ENCODE measurements around the gene APOBEC4. TPM values are rescaled to one million over a fixed set of nuclear protein-coding genes. Genes with fewer than 3 reads are reported as not detected.

The APOBEC4 gene
- total and polyA plus RNA-seq, 2 experiments from 2014 or later, result not detected

GRCh38 chr1:183696981-183697380, 43.9 kb upstream of the APOBEC4 start:
- no peak overlapping the region for H3K4me3 ChIP-seq
- no peaks in the 10 kb centered on the region for H3K36me3 ChIP-seq
- H3K4me1 ChIP-seq (ENCODE audit: low read depth), result peaks cover 73% of the 10 kb centered on the region
- no peak for DNase-seq (ENCODE audit: low read depth in 1 of 2, low spot score in 1 of 2)
- no peak for TF ChIP-seq CTCF (IDR thresholded peaks at IDR 0.05; ENCODE audit: low read depth, low read length)
- no peaks in the 10 kb centered on the region for H3K27me3 ChIP-seq
- H3K27ac ChIP-seq, result peak overlapping the region; percentile 48
- no peaks in the 10 kb centered on the region for H3K9me3 ChIP-seq (ENCODE audit: low read depth)

GRCh38 chr1:183694755-183695154, 41.6 kb upstream of the APOBEC4 start:
- no peaks in the 10 kb centered on the region for H3K9me3 ChIP-seq (ENCODE audit: low read depth)
- no peak overlapping the region for H3K4me3 ChIP-seq
- H3K36me3 ChIP-seq, result no peaks in the 10 kb centered on the region
- peaks cover 92% of the 10 kb centered on the region for H3K4me1 ChIP-seq (ENCODE audit: low read depth)
- TF ChIP-seq CTCF (IDR thresholded peaks at IDR 0.05; ENCODE audit: low read depth, low read length), result no peak
- H3K27me3 ChIP-seq, result no peaks in the 10 kb centered on the region
- H3K27ac ChIP-seq, result peak overlapping the region; percentile 84
- peak in 1 of 2 donors; percentile 40 for DNase-seq (ENCODE audit: low read depth in 1 of 2, low spot score in 1 of 2)

GRCh38 chr1:183694066-183694465, 41.0 kb upstream of the APOBEC4 start:
- TF ChIP-seq CTCF (IDR thresholded peaks at IDR 0.05; ENCODE audit: low read depth, low read length), result no peak
- DNase-seq (ENCODE audit: low read depth in 1 of 2, low spot score in 1 of 2), result peak; percentile 25 to 36
- Histone ChIP-seq H3K27ac (peak overlapping the region; percentile 84), H3K4me3 (no peak overlapping the region), H3K27me3 (no peaks in the 10 kb centered on the region), H3K36me3 (no peaks in the 10 kb centered on the region), H3K9me3 (ENCODE audit: low read depth) (no peaks in the 10 kb centered on the region), H3K4me1 (ENCODE audit: low read depth) (peaks cover 91% of the 10 kb centered on the region)

- no peak for TF ChIP-seq CTCF (IDR thresholded peaks at IDR 0.05; ENCODE audit: low read depth, low read length)
- H3K9me3 ChIP-seq (ENCODE audit: low read depth), result no peaks in the 10 kb centered on the region
- DNase-seq (ENCODE audit: low read depth in 1 of 2, low spot score in 1 of 2), result no peak
- H3K27me3 ChIP-seq, result no peaks in the 10 kb centered on the region
- peaks cover 87% of the 10 kb centered on the region for H3K4me1 ChIP-seq (ENCODE audit: low read depth)
- peak overlapping the region; percentile 84 for H3K27ac ChIP-seq
- no peak overlapping the region for H3K4me3 ChIP-seq
- no peaks in the 10 kb centered on the region for H3K36me3 ChIP-seq
Measured at GRCh38 chr1:183693521-183693920, 40.4 kb upstream of the APOBEC4 start.

GRCh38 chr1:183689762-183690204, 36.7 kb upstream of the APOBEC4 start:
- Histone ChIP-seq H3K36me3 (no peaks in the 10 kb centered on the region), H3K4me1 (ENCODE audit: low read depth) (peaks cover 61% of the 10 kb centered on the region), H3K27ac (no peak overlapping the region), H3K27me3 (no peaks in the 10 kb centered on the region), H3K9me3 (ENCODE audit: low read depth) (no peaks in the 10 kb centered on the region), H3K4me3 (no peak overlapping the region)
- DNase-seq (ENCODE audit: low read depth in 1 of 2, low spot score in 1 of 2), result no peak
- TF ChIP-seq CTCF (IDR thresholded peaks at IDR 0.05; ENCODE audit: low read depth, low read length), result no peak
